ENCODE results near the gene WDFY4. TPM values are rescaled to one million over a fixed set of nuclear protein-coding genes. Genes with fewer than 3 reads are reported as not detected.

The WDFY4 gene
- polyA plus RNA-seq, 4 donors, result 1.1 to 3.0 (median 2.0) TPM

- no peak for DNase-seq (ENCODE audit: low read depth in 4 of 4, low spot score in 3 of 4)
Measured at GRCh38 chr10:48653944-48654698, 30.6 kb upstream of the WDFY4 start.

- no peak for DNase-seq (ENCODE audit: low read depth in 4 of 4, low spot score in 3 of 4)
Measured at GRCh38 chr10:48655411-48656240, 29.0 kb upstream of the WDFY4 start.

GRCh38 chr10:48656241-48656913 is 28.3 kb upstream of the WDFY4 start:
- peak; percentile 53 to 74 (median 66) for DNase-seq (ENCODE audit: low read depth in 4 of 4, low spot score in 3 of 4)

DNA sequence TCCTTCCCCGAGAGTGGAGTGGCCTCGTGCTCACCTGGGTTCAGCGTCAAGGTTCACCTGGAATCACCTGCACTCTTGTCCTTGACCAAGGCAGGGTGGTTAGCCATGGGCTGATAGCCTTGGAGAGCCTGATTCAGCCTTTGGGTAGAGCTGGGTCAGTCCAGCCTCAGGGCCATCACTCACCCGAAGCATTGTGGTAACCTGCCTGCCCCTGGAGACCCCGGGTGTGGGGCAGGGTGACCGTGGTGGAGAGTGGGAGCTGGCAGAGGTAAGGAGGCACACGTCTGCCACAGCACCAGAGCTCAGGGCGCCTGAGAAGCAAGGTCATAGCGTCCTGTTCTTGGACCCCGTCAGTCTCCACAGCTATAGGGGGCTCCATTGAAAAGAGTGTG is 27.8 kb upstream of the WDFY4 start:
- no peak for DNase-seq (ENCODE audit: low read depth in 4 of 4, low spot score in 3 of 4)

DNA sequence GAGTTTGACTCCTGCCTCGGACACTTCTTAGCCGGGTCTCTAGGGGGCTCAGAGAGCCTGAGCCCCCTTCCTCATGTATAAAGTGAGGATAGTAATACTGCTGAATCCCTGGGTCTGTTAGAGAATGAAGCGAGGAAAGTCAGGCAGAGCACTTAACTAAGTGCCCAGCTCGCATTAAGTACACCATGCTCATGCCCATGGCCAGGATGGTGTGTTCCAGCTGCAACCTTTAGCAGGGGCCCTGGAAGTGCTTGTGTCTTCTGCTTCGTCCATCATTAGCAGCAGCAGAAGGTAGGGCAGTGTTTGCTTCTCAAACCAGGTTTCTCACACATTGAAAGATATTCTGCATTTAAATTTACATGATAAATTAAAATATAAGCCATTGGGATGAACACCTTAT is 27.3 kb upstream of the WDFY4 start:
- no peak for DNase-seq (ENCODE audit: low read depth in 4 of 4, low spot score in 3 of 4)

DNA sequence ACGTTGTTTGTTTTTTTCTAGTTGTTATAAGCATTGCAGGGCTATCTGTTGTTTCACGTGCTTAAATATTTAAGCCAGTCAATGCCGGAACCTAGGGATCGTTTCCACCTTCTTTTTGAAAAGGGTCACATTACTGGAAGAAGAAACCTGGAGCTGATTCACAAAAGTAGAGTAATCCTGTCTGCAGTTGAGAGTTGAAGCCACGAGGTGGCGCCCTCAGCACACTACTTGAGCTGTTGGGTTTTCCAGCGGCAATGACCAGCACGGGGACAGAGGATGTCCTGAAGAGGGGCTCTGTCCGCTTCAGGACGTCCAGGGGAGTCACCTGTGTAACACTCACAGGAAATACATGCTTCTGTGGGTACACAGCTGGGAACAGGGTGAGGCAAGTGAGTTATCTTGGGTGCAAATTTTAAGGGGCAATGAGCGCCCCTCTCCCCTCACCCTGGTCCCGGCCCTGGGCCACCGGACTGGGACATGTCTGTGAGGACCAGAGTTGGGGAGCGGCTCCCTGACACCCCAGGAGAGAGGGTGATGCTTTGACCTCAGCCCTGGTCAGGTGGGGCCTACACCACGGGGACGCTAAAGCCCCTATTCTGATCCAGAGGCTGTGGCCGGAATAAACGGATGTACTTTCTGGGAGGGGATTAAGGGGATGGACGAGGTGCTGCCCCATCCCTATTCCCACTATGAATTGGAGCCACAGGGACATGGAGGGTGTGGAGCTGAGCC is 26.3 kb upstream of the WDFY4 start:
- peak in 2 of 4 donors; percentile 41 to 54 for DNase-seq (ENCODE audit: low read depth in 4 of 4, low spot score in 3 of 4)

- no peak for DNase-seq (ENCODE audit: low read depth in 4 of 4, low spot score in 3 of 4)
Measured at GRCh38 chr10:48658975-48659269, 25.8 kb upstream of the WDFY4 start.

DNA sequence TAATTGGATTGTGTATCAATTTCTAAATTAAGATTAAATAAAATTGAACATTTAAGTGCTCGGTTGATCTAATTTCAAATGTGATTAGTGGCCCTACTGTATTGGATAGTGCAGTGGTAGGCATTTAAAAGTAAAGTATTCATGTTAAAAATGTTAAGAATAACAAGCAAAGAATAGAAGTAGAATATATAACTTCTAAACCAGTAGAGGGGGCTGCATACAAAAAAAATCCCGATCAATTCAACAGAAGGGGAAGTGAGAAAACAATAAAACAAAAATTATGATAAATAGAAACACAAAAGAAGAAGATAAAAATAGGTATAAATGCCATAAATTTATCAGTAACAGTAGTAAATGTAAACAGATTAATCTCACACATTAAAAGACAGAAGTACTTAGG is 24.9 kb upstream of the WDFY4 start:
- DNase-seq (ENCODE audit: low read depth in 4 of 4, low spot score in 3 of 4), result no peak

- no peak for DNase-seq (ENCODE audit: low read depth in 4 of 4, low spot score in 3 of 4)
Measured at GRCh38 chr10:48661441-48661840, 23.2 kb upstream of the WDFY4 start.

DNA sequence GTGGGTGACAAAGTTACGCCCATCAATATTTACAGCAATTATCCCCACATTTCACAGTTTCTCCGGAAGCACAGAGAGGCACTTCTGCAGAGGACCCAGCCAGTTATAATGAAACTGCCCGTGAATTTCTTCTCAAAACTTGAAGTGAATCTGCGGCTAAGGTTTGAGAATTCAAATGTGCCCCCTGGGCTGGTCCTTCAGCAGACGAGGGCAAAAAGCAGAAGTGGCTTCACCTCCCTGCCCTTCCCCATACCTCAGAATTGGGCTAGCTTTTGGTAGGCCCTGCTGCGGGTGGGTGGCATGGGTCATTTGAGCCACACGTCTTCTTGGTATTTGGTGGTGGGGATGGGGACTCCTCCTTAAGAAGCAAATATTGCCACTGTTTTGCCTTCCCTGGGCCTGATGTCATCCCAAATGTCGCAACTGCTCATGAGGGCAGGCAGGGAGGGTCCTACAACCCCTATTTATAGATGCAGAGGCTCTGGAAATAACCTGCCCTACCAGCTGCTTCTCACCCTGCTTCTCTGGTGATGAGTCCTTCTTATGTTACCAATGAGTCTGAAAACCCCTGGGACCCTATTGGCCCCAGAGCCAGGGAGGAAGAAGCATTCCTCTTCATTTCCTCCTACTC is 16.6 kb upstream of the WDFY4 start:
- DNase-seq (ENCODE audit: low read depth in 4 of 4, low spot score in 3 of 4), result no peak

DNA sequence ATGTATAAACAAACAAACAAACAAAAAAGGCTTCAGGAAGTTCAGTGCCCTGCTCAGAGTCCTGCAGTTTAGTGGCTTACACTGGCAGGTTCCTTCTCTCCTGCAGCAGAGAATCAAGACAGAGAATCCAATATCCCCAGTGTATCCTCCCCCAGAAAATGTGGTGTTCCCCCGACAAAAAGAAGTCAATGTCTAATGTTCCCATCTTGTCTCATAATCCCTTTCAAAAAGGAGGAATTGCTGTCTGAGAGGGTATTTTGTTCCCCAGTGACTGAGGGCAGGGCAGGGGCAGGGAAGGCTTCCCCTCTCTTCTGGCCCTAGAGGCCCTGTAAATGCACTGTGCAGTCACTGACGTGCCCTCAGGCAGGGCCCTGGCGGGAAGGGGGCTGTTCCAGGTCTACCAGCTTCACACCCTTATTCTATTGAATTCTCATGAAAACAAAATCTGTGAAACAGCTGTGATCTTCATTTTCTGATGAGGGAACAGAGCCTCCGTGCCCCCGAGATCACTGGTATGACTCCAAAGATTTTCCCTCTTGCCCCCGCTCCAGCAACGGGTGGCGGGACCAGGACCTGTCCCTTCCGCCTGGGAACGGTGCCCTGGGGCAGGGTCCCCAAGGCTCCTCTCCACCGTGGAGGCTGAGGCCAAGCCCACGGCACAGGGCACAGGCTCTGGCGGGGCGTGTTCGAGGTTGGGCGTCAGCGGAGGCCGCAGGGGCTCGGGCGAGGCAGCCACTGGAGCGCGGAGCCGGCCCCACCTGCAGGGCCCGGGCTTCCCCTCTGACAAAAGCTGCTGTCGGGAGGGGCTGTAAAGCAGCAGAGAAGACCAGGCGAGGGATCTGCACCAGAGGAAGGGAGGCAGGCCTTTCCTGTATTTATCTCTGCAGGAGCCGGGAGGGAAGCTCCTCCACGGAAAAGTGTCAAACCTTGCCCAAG is 13.4 kb upstream of the WDFY4 start:
- DNase-seq (ENCODE audit: low read depth in 4 of 4, low spot score in 3 of 4), result no peak

DNA sequence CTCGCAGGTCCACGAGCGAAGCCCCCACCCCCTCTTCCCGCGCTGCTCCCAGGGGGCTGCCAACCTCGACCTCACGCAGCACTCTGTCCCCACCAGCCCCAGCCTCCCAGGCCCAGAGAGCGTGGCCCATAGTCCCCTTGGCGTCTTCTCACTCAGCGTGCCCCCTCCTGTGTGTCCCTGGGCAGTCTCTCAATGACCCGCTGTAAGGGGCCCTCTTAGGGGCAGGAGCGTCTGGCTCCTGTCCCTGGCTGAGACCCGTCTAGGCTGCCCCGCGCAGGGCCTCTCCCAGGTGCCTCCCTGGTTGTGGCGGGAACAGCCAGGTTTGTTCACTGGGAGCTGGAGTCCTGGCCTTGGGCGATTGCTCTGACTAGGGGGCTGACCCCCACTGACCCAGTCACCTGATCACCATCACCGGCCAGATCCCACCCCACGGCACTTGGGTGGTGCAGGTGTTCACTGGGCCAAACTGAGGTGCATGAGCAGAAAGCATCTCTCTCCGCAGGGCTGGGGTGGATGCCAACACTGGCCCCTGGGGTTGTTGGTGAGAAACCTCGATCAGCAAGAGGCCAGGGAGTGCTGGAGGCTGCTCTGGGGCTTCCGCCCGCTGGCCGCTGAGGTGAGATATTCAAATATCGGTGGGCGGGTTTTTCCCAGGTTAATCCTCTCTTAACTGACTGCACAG is 12.6 kb upstream of the WDFY4 start:
- no peak for DNase-seq (ENCODE audit: low read depth in 4 of 4, low spot score in 3 of 4)

DNA sequence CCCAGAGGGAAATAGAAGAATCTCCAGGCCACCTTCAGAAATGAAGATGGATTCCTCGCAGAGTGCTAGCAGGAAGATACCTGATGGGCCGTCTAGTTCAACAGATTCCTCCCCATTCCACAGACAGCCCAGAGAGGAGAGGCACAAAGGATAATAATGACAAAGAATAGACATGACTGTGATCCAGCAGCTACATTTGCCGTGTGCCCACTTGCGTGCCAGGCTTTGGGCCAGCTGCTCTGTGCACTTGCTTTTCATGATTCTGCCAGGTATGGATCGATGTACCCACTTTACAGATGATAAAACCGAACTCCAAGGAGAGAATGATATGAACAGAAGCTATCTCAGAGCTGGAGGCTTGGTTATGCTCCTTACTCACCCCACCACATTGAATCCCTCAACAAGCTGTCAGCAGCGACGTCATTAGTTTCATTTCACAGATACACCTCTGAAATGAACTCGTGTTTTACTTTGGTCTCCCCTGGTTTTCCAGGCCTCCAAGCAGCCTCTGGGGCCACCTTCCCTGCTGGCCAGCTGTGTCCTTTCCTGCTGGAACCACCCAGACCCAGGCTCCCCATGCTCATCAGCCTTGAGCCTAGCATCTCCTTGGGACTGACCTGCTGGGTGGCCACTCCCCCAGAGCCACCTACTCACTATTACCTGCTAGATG is 11.9 kb upstream of the WDFY4 start:
- DNase-seq (ENCODE audit: low read depth in 4 of 4, low spot score in 3 of 4), result no peak

GRCh38 chr10:48677625-48678024 is 7.0 kb upstream of the WDFY4 start:
- DNase-seq (ENCODE audit: low read depth in 4 of 4, low spot score in 3 of 4), result no peak

DNA sequence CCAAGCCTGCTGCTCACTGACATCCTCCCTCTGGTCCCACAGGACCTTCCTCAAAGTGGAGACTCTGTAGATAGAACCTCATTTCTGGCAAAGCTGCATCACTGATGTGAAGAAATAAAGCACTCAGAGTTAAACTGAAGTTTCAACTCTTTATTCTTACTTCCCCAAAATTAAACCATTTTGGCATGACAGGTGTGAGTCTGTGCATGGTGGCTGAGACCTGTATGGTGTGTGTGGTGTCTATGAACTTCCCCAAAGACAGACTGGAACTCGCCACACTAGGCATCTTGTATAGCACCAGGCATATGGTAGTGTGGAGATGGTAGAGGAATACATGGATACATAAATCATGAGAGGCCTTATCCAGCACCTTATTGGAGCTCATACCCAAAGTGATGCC is 6.6 kb upstream of the WDFY4 start:
- no peak for DNase-seq (ENCODE audit: low read depth in 4 of 4, low spot score in 3 of 4)

DNA sequence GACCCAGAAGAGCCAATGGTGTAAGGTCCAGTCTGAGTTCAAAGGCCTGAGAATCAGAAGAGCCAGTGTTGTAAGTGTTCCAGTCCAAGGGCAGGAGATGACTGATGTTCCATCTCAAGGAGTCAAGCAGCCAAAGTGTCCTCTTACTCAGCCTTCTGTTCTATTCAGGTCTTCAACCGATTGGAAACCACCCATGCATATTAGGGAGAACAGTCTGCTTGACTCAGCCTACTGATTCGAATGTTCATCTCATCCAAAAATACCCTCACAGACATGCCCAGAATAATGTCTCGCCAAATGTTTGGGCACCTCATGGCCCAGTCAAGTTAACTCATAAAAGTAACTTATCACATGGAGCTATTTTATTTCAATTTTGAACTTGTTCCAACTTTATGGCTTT is 2.9 kb upstream of the WDFY4 start:
- DNase-seq (ENCODE audit: low read depth in 4 of 4, low spot score in 3 of 4), result no peak

- no peak for DNase-seq (ENCODE audit: low read depth in 4 of 4, low spot score in 3 of 4)
Measured at GRCh38 chr10:48682265-48682664, 2.4 kb upstream of the WDFY4 start.

- no peak for DNase-seq (ENCODE audit: low read depth in 4 of 4, low spot score in 3 of 4)
Measured at GRCh38 chr10:48683424-48683823, 1.2 kb upstream of the WDFY4 start.
